ENCODE results near the gene P2RX3. TPM values are rescaled to one million over a fixed set of nuclear protein-coding genes. Genes with fewer than 3 reads are reported as not detected.
A peak's percentile ranks its signal among the peaks of the same experiment; 100 is the strongest.

The P2RX3 gene
- total and polyA plus RNA-seq, 2 donors from 2014 or later, result not detected

GRCh38 chr11:57324154-57324885 is 13.8 kb upstream of the P2RX3 start:
- peak overlapping the region; percentile 55 to 78 (median 70) for H3K4me3 ChIP-seq (ENCODE audit: low read length in 3 of 3)
- peaks cover 10 to 23% (median 17%) of the 10 kb centered on the region in 3 donors for H3K36me3 ChIP-seq (ENCODE audit: control insufficient read depth in 2 of 3, insufficient read depth in 3 of 3, low read length in 3 of 3)
- no peak for FAIRE-seq
- H3K4me1 ChIP-seq (ENCODE audit: control insufficient read depth in 2 of 3, insufficient read depth in 2 of 3, low read depth in 1 of 3, low read length in 3 of 3), result peaks cover 12 to 26% (median 26%) of the 10 kb centered on the region in 3 donors
- peak; percentile 74 to 94 (median 83) for DNase-seq
- peak overlapping the region; percentile 35 to 86 (median 84) for H3K9ac ChIP-seq (ENCODE audit: low read length in 3 of 3)
- no peak for TF ChIP-seq CTCF (IDR thresholded peaks at IDR 0.05; ENCODE audit: borderline replicate concordance, extremely low read depth, insufficient read depth)
- peak overlapping the region; percentile 91 to 96 for H3K27ac ChIP-seq (ENCODE audit: low read depth in 2 of 2, low read length in 2 of 2)
- intact Hi-C loops (cut with DNase I), result no loop called here
- no peaks in the 10 kb centered on the region for H3K9me3 ChIP-seq (ENCODE audit: control insufficient read depth in 2 of 3, insufficient read depth in 1 of 3, low read length in 3 of 3)
- no peaks in the 10 kb centered on the region for H3K27me3 ChIP-seq (ENCODE audit: control insufficient read depth, insufficient read depth, low read length)

GRCh38 chr11:57324886-57325734 is 13.0 kb upstream of the P2RX3 start, which contains the start of gene TNKS1BP1:
TNKS1BP1 (minus strand) TSS chr11:57324952; CDS start chr11:57321885, 3,067 bp downstream.
- no peak for TF ChIP-seq CTCF (IDR thresholded peaks at IDR 0.05; ENCODE audit: borderline replicate concordance, extremely low read depth, insufficient read depth)
- H3K9ac ChIP-seq (ENCODE audit: low read length in 3 of 3), result peak within 1 kb of the TSS; percentile 59 to 88 (median 86)
- peaks cover 12 to 26% (median 26%) of the 10 kb centered on the region in 3 donors for H3K4me1 ChIP-seq (ENCODE audit: control insufficient read depth in 2 of 3, insufficient read depth in 2 of 3, low read depth in 1 of 3, low read length in 3 of 3)
- DNase-seq (peak; percentile 97 to 99 (median 98)), FAIRE-seq (peak; percentile 85)
- H3K27me3 ChIP-seq (ENCODE audit: control insufficient read depth, insufficient read depth, low read length), result no peaks in the 10 kb centered on the region
- H3K36me3 ChIP-seq (ENCODE audit: control insufficient read depth in 2 of 3, insufficient read depth in 3 of 3, low read length in 3 of 3), result peaks cover 10 to 31% (median 20%) of the 10 kb centered on the region in 3 donors
- intact Hi-C loops (cut with DNase I), result no loop called here
- H3K4me3 ChIP-seq (ENCODE audit: low read length in 3 of 3), result peak within 1 kb of the TSS; percentile 77 to 93 (median 80)
- peak within 1 kb of the TSS; percentile 93 to 98 for H3K27ac ChIP-seq (ENCODE audit: low read depth in 2 of 2, low read length in 2 of 2)
- no peaks in the 10 kb centered on the region for H3K9me3 ChIP-seq (ENCODE audit: control insufficient read depth in 2 of 3, insufficient read depth in 1 of 3, low read length in 3 of 3)

GRCh38 chr11:57325735-57326048 is 12.5 kb upstream of the P2RX3 start:
- no peak for TF ChIP-seq CTCF (IDR thresholded peaks at IDR 0.05; ENCODE audit: borderline replicate concordance, extremely low read depth, insufficient read depth)
- H3K27ac ChIP-seq (ENCODE audit: low read depth in 2 of 2, low read length in 2 of 2), result peak overlapping the region; percentile 93 to 98
- intact Hi-C loops (cut with DNase I), result no loop called here
- peak overlapping the region; percentile 59 to 88 (median 74) for H3K9ac ChIP-seq (ENCODE audit: low read length in 3 of 3)
- H3K9me3 ChIP-seq (ENCODE audit: control insufficient read depth in 2 of 3, insufficient read depth in 1 of 3, low read length in 3 of 3), result no peaks in the 10 kb centered on the region
- H3K27me3 ChIP-seq (ENCODE audit: control insufficient read depth, insufficient read depth, low read length), result no peaks in the 10 kb centered on the region
- H3K4me1 ChIP-seq (ENCODE audit: control insufficient read depth in 2 of 3, insufficient read depth in 2 of 3, low read depth in 1 of 3, low read length in 3 of 3), result peaks cover 12 to 26% (median 26%) of the 10 kb centered on the region in 3 donors
- FAIRE-seq, result no peak
- DNase-seq, result peak in 2 of 5 donors; percentile 86 to 93
- peaks cover 10 to 37% (median 25%) of the 10 kb centered on the region in 3 donors for H3K36me3 ChIP-seq (ENCODE audit: control insufficient read depth in 2 of 3, insufficient read depth in 3 of 3, low read length in 3 of 3)
- peak overlapping the region; percentile 77 to 93 (median 80) for H3K4me3 ChIP-seq (ENCODE audit: low read length in 3 of 3)

All from kidney (tissue), 14 donors.